AG09319 (cell line): ENCODE results near the gene WDR3.

Experiments used
- DNase-seq: peaks from one replicate; pipeline ENCODE4 v3.0.0-alpha.2; 2010; ENCODE audit warnings: low read depth; ENCODE audit errors: extremely low read depth
- CTCF ChIP-seq: IDR thresholded peaks from 2 replicates; pipeline ENCODE4 v1.5.1; 2011; ENCODE audit warnings: low read depth, mild to moderate bottlenecking, inconsistent platforms, low read length, moderate library complexity

WDR3 gene

GRCh38 chr1:118007391-118007790, 77.9 kb downstream of the WDR3 start:
- no peak for DNase-seq
- TF ChIP-seq CTCF, result no peak

GRCh38 chr1:118008011-118008410, 78.5 kb downstream of the WDR3 start:
- TF ChIP-seq CTCF, result no peak
- no peak for DNase-seq

- TF ChIP-seq CTCF, result no peak
- no peak for DNase-seq
Observed at GRCh38 chr1:118012515-118013124, 83.1 kb downstream of the WDR3 start.

- TF ChIP-seq CTCF, result no peak
- no peak for DNase-seq
Observed at GRCh38 chr1:118013336-118013735, 83.8 kb downstream of the WDR3 start.

GRCh38 chr1:118013938-118014337, 84.4 kb downstream of the WDR3 start:
- TF ChIP-seq CTCF, result no peak

More at GRCh38 chr1:118013938-118014337, 84.4 kb downstream of the WDR3 start:
- no peak for DNase-seq
